HG02938 (cell line): ENCODE measurements around the gene OR1E1.
"Not testable (repeated sequence)": the region's sequence is repeated elsewhere in the genome, so short reads cannot be mapped to it uniquely, and the experiment has no call there.

Experiments used
- ATAC-seq: cut with Tn5 transposase; IDR thresholded peaks from one replicate; pipeline ENCODE4 v1.9.1; 2021; ENCODE audit warnings: mild to moderate bottlenecking, moderate library complexity; ENCODE audit not compliant: unreplicated experiment

Gene OR1E1

GRCh38 chr17:3398310-3398709 is at the start of gene OR1E1:
TSS of gene OR1E1 (minus strand) at chr17:3398410. CDS start at chr17:3398410, 0 bp downstream.
- no peak for ATAC-seq

GRCh38 chr17:3447625-3448024 is 49.4 kb upstream of the OR1E1 start:
- ATAC-seq, result no peak

GRCh38 chr17:3440451-3440850 is 42.2 kb upstream of the OR1E1 start:
- no peak for ATAC-seq

- ATAC-seq, result no peak
These were observed 40.2 kb upstream of the OR1E1 start for GRCh38 chr17:3438368-3438767.

GRCh38 chr17:3433741-3434140 is 35.5 kb upstream of the OR1E1 start, which contains the start of gene OR1E2:
TSS of gene OR1E2 (minus strand) at chr17:3433841. CDS start at chr17:3433841, 0 bp downstream.
- ATAC-seq, result no peak

- not testable (repeated sequence) for ATAC-seq
These were observed 35.0 kb upstream of the OR1E1 start for GRCh38 chr17:3433215-3433614.

- ATAC-seq, result no peak
These were observed 20.0 kb upstream of the OR1E1 start for GRCh38 chr17:3418222-3418621.

- ATAC-seq, result no peak
These were observed 17.4 kb upstream of the OR1E1 start for GRCh38 chr17:3415610-3416009.

GRCh38 chr17:3412216-3412615 is 14.0 kb upstream of the OR1E1 start:
- not testable (repeated sequence) for ATAC-seq

GRCh38 chr17:3411070-3411469 is 12.9 kb upstream of the OR1E1 start, which contains the start of gene OR3A3:
TSS of gene OR3A3 (plus strand) at chr17:3411370.
- ATAC-seq, result no peak

- ATAC-seq, result not testable (repeated sequence)
These were observed 5.6 kb upstream of the OR1E1 start for GRCh38 chr17:3403856-3404255.

- ATAC-seq, result no peak
These were observed 3.6 kb upstream of the OR1E1 start for GRCh38 chr17:3401786-3402185.

GRCh38 chr17:3400055-3400454 is 1.8 kb upstream of the OR1E1 start:
- no peak for ATAC-seq

GRCh38 chr17:3397801-3398200 is 409 bp downstream of the OR1E1 start:
- ATAC-seq, result not testable (repeated sequence)

- ATAC-seq, result no peak
These were observed 8.4 kb downstream of the OR1E1 start for GRCh38 chr17:3389791-3390190.

- no peak for ATAC-seq
These were observed 12.1 kb downstream of the OR1E1 start, which contains the start of gene OR3A2 for GRCh38 chr17:3385869-3386816. TSS of gene OR3A2 (minus strand) at chr17:3386308.

GRCh38 chr17:3381957-3382356 is 16.3 kb downstream of the OR1E1 start:
- no peak for ATAC-seq

GRCh38 chr17:3378321-3378720 is 19.9 kb downstream of the OR1E1 start:
- ATAC-seq, result no peak

GRCh38 chr17:3371167-3371566 is 27.0 kb downstream of the OR1E1 start:
- ATAC-seq, result not testable (repeated sequence)
